GM19035 (cell line): ENCODE data around the gene BTBD7.
"Not testable (repeated sequence)": the region's sequence is repeated elsewhere in the genome, so short reads cannot be mapped to it uniquely, and the experiment has no call there.

Experiments
- ATAC-seq: cut with Tn5 transposase; IDR thresholded peaks from one replicate; pipeline ENCODE4 v1.9.1; 2021; ENCODE audit not compliant: unreplicated experiment

The BTBD7 gene

GRCh38 chr14:93332853-93333630 is at the start of gene BTBD7:
Gene BTBD7 (minus strand): TSS chr14:93333036. CDS start chr14:93296051, 36,985 bp downstream.
- ATAC-seq: peak; percentile 83

- no peak for ATAC-seq
Measured at GRCh38 chr14:93381644-93382043, 48.8 kb upstream of the BTBD7 start.

- ATAC-seq: no peak
Measured at GRCh38 chr14:93379831-93380230, 47.0 kb upstream of the BTBD7 start.

GRCh38 chr14:93375673-93376156 is 42.9 kb upstream of the BTBD7 start:
- ATAC-seq: peak; percentile 95

GRCh38 chr14:93369713-93370266 is 37.0 kb upstream of the BTBD7 start:
- peak; percentile 88 for ATAC-seq

GRCh38 chr14:93368996-93369712 is 36.3 kb upstream of the BTBD7 start:
- ATAC-seq: peak; percentile 4

- not testable (repeated sequence) for ATAC-seq
Measured at GRCh38 chr14:93354873-93355272, 22.0 kb upstream of the BTBD7 start.

- ATAC-seq: no peak
Measured at GRCh38 chr14:93348292-93348691, 15.5 kb upstream of the BTBD7 start.

GRCh38 chr14:93347850-93348249 is 15.0 kb upstream of the BTBD7 start:
- ATAC-seq: no peak

- ATAC-seq: no peak
Measured at GRCh38 chr14:93346926-93347721, 14.3 kb upstream of the BTBD7 start, which contains the start of gene COX8C. Gene COX8C (plus strand): TSS chr14:93347182. CDS start chr14:93347269, 87 bp downstream.

- no peak for ATAC-seq
Measured at GRCh38 chr14:93343797-93344196, 11.0 kb upstream of the BTBD7 start.

GRCh38 chr14:93343266-93343665 is 10.4 kb upstream of the BTBD7 start:
- ATAC-seq: no peak

- ATAC-seq: no peak
Measured at GRCh38 chr14:93337884-93338283, 5.0 kb upstream of the BTBD7 start.

- ATAC-seq: no peak
Measured at GRCh38 chr14:93337143-93337753, 4.4 kb upstream of the BTBD7 start.

GRCh38 chr14:93333631-93334103 is 831 bp upstream of the BTBD7 start:
- no peak for ATAC-seq

- ATAC-seq: peak; percentile 65
Measured at GRCh38 chr14:93332397-93332852, 411 bp downstream of the BTBD7 start.

GRCh38 chr14:93331728-93332396 is 974 bp downstream of the BTBD7 start:
- peak; percentile 6 for ATAC-seq

GRCh38 chr14:93331002-93331727 is 1.7 kb downstream of the BTBD7 start:
- no peak for ATAC-seq

GRCh38 chr14:93330609-93331000 is 2.2 kb downstream of the BTBD7 start:
- ATAC-seq: no peak
